Measurements from ENCODE around the gene FAM156A. TPM values are rescaled to one million over a fixed set of nuclear protein-coding genes. Genes with fewer than 3 reads are reported as not detected.
A peak's percentile ranks its signal among the peaks of the same experiment; 100 is the strongest.

Gene FAM156A
- total RNA-seq, 4 donors from 2014 or later: 9.0 to 43.8 (median 15.2) TPM

DNA sequence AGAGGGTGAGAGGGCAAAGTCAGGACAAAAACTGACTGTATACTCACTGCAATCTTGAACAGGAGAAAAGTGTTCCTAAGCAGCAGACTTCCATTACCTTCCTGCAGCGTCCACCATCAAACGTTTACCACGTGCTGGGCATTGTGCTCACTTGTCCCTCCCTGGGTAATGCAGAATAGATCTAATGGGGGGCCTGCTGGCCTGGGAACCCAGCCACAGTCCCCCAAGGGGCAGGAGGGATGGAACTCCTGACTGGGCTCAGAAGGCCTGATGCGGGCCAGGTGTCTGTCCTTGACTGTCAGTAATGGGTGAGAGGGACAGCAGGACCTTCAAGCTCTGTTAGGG, 37.6 kb upstream of the FAM156A start:
- TF ChIP-seq, protein P1, sequence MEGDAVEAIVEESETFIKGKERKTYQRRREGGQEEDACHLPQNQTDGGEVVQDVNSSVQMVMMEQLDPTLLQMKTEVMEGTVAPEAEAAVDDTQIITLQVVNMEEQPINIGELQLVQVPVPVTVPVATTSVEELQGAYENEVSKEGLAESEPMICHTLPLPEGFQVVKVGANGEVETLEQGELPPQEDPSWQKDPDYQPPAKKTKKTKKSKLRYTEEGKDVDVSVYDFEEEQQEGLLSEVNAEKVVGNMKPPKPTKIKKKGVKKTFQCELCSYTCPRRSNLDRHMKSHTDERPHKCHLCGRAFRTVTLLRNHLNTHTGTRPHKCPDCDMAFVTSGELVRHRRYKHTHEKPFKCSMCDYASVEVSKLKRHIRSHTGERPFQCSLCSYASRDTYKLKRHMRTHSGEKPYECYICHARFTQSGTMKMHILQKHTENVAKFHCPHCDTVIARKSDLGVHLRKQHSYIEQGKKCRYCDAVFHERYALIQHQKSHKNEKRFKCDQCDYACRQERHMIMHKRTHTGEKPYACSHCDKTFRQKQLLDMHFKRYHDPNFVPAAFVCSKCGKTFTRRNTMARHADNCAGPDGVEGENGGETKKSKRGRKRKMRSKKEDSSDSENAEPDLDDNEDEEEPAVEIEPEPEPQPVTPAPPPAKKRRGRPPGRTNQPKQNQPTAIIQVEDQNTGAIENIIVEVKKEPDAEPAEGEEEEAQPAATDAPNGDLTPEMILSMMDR (IDR thresholded peaks at IDR 0.05): peak in 1 of 3 donors; percentile 1
- DNase-seq (ENCODE audit: low spot score): no peak
- no peak for ATAC-seq (ENCODE audit: low FRiP score)

DNA sequence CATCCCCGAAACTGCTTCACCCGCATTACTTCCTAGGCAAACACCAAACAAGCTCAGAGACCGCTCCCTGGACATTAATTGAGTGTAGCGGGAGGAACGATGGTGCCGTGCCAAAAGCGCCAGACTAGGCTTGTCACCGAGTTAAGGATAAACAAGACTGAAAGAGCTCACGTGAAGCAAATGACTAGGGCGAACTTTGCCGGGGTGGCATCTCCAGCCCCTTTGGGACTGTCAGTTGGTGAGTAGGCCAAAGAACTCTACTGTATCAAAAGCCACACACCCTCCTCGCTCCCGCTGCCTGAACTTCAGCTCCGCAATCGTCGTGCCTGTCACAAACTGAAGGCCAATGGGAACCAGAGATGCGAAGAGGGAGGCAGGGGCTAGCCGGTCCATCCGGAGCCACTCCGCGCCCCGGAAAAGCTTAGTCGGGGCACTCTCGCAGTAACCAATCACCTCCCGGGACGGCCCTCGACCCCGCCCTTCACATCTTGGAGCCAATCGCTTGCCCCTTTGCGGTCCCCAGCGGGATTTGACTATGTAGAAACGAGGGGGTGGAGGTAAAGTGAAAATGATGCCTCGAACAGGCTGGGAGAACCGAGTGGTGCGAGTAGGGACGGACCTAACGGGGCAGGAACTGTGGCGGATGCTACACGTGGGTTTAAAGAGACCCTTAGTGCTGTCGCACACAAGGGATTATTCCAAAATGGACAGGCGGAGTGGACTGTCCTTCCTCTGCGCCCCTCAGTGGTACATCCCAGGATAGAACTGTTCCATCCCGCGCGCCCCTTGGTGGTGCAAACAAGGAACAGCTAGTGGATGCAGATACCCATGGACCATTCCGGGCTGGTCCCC, 37.0 kb upstream of the FAM156A start:
- TF ChIP-seq, protein P1 (IDR thresholded peaks at IDR 0.05): peak in 1 of 3 donors; percentile 38
- DNase-seq (ENCODE audit: low spot score) (peak; percentile 56), ATAC-seq (ENCODE audit: low FRiP score) (peak; percentile 94)

DNA sequence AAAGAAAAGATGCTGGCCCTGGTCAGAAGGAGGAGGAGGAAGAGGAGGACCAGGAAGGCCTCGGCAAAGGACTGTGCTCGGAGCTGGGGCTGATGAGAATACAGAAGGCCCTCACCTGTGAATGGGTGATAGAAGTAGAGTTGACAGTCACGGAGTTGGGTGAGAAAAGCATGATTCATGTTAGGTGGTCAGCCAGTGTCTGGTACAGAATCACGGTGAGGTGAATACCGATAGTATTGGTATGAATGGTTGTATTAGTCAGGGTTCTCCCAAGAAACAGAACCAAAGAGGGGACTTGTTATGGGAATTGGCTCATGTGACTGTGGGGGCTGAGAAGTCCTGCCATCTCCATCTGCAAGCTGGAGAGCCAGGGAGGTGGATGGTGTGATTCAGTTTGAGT, 32.5 kb upstream of the FAM156A start:
- DNase-seq (ENCODE audit: low spot score) (no peak), ATAC-seq (ENCODE audit: low FRiP score) (no peak)
- TF ChIP-seq, protein P1 (IDR thresholded peaks at IDR 0.05): no peak

DNA sequence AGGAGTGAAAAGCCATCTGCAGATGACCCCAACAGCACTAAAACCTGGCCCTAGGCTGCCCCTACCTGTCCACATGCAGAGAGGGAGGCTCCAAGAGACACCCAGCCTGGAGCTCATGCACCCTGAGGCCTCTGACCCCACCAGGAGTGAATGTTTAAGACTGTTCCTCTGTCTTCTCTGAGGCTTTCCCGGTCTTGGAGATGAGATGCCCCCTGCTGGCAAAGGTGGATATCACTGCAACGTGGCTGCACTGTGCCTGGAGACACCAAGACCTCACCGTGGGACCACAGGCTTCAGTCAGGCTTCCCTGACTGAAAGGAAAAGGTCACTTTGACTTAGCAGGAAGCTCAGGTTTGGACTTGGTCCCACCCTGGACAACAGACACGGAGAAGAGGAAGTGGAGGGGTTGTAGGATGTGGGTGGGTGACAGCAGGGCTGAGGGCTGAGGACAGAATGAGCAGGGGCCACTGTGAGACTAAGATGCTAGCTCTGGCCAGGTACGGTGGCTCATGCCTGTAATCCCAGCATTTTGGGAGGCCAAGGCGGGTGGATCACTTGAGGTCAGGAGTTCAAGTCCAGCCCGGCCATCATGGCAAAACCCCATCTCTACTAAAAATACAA, 31.8 kb upstream of the FAM156A start:
- DNase-seq (ENCODE audit: low spot score) (peak; percentile 35), ATAC-seq (ENCODE audit: low FRiP score) (peak; percentile 69)

DNA sequence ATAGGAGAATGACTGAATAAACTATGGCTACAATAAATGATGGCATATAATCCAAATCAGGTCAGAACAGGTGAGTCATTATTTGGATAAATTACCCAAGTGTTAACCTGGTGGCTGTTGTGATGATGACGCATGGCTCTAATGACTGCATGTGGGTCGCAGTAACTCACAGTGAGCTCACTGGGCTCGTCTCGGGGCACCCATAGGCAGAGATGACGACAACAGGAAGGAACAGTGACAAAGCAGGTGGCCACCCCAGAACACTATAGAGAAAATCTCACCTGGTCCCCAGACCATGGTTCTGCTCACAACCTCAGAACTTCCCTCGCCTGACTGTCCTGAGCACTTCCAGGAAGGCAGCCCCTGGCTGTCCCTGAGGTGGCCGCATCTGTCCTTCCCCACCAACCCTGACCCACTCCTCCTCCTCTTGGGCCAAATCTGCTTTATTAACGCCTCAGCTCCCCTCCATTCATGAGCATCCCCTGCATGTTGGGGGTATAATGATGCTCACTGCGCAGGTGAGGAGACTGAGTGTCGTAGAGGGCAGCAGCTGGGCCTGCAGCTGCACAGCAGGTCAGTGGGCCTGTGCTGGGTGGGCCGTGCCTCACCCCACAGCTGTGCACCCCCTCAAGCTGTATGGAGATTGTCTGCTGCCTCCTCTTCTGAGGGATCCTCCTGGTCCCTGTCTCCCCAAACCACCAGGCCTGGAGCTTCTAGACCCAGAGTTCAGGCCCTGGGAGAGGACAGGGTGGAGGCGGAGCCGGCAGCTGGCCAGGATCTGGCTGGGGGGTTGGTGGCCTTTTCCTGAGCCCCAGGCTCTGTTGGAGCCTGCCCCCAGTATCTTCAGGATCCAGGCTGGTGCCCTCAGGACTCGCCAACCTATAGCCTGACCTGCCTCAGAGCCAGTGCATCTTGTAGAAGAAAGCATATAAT, 30.9 kb upstream of the FAM156A start:
- DNase-seq (ENCODE audit: low spot score): no peak
- ATAC-seq (ENCODE audit: low FRiP score): no peak
- TF ChIP-seq, protein P1 (IDR thresholded peaks at IDR 0.05): no peak

DNA sequence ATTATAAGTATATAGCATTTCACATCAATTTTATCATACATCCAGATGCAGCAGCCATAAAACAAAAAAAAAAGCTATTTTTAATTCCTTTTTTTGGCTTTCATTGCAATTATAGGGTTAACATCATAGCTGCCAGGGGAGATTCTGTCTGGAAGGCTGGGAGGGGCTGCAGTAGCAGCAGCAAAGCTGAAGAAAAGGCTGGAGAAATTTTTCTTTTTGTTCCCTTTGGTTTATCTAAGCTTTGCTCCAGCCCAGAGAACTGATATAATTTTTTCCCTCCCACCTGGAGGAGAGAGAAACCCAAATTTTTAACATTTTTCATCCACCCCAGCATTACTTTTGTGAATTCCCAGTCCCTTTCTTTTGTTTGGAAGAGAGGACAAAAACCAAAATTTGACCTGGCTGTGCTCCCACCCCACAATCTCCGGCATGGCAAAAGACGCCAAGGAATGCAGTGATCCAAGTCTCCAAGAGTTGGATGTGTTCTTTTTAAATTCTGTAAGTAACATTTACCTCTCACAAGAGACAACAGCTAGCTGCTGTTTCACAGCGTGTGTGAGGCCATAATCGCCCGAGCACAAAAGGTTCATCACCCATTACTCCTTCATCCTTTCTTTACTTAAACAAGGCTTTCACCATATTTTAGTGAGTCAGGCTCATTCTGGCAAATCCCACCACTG, 25.1 kb upstream of the FAM156A start:
- TF ChIP-seq, protein P1 (IDR thresholded peaks at IDR 0.05): no peak
- no peak for ATAC-seq (ENCODE audit: low FRiP score)
- DNase-seq (ENCODE audit: low spot score): no peak
